PC-9 (cell line): ENCODE data around the gene RNU1-4. TPM values are rescaled to one million over a fixed set of nuclear protein-coding genes. Genes with fewer than 3 reads are reported as not detected.
"Not testable (repeated sequence)": the region's sequence is repeated elsewhere in the genome, so short reads cannot be mapped to it uniquely, and the experiment has no call there.

Source experiments
- BruUV-seq: library from RNA; stranded (reverse); fragments of 400-500 nt; replicated peaks from 2 replicates; lab custom pipeline; 2021; lab: Mats Ljungman, UMichigan
- CTCF ChIA-PET: fragments of 300-600 bp; sonication (Branson Sonifier 250); formaldehyde crosslinking; loops from one replicate; lab custom pipeline; 2022; ENCODE audit warnings: antibody characterized with exemption; lab: Charles Lee
- POLR2A ChIA-PET: fragments of 300-600 bp; sonication (Branson Sonifier 250); formaldehyde crosslinking; loops from one replicate; lab custom pipeline; 2022; ENCODE audit warnings: antibody characterized with exemption; ENCODE audit not compliant: unreplicated experiment; lab: Charles Lee
- DNase-seq, 2 experiments: peaks; one replicate each; pipeline versions ENCODE4 v3.0.0 to v3.0.0-alpha.2; 2015 to 2022; ENCODE audit warnings: mixed read lengths in 1 of 2
- H2AFZ ChIP-seq: fragments of 200-600 bp; sonication (generic); 2 replicates; pipeline ENCODE4 v1.8.1; 2017; ENCODE audit warnings: antibody characterized with exemption
- H3F3A ChIP-seq: fragments of 200-600 bp; sonication (generic); 2 replicates; pipeline ENCODE4 v1.8.1; 2017; ENCODE audit warnings: antibody characterized with exemption, mild to moderate bottlenecking, low read depth; ENCODE audit not compliant: insufficient read depth
- H3K27ac ChIP-seq: fragments of 200-600 bp; sonication (generic); 2 replicates; pipeline ENCODE4 v1.6.1; 2016; ENCODE audit warnings: mixed run types
- H3K27me3 ChIP-seq: fragments of 200-600 bp; sonication (generic); 2 replicates; pipeline ENCODE4 v1.6.1; 2016; ENCODE audit warnings: low read depth, mixed run types; ENCODE audit not compliant: insufficient read depth
- H3K36me3 ChIP-seq: fragments of 200-600 bp; sonication (generic); 2 replicates; pipeline ENCODE4 v1.6.1; 2016; ENCODE audit warnings: low read depth, mixed run types
- H3K4me1 ChIP-seq: fragments of 200-600 bp; sonication (generic); replicated peaks from 2 replicates; pipeline ENCODE4 v1.6.1; 2016; ENCODE audit warnings: mixed run types; ENCODE audit not compliant: insufficient read depth
- H3K4me2 ChIP-seq: fragments of 200-600 bp; sonication (generic); 2 replicates; pipeline ENCODE4 v1.6.1; 2017; ENCODE audit warnings: mixed run types
- H3K4me3 ChIP-seq: fragments of 200-600 bp; sonication (generic); 2 replicates; pipeline ENCODE4 v1.6.1; 2016; ENCODE audit warnings: mixed run types
- H3K79me2 ChIP-seq: fragments of 200-600 bp; sonication (generic); 2 replicates; pipeline ENCODE4 v1.6.1; 2017; ENCODE audit warnings: low read depth, mixed run types
- H3K9me2 ChIP-seq: fragments of 200-600 bp; sonication (generic); 2 replicates; pipeline ENCODE4 v1.8.1; 2017; ENCODE audit warnings: mild to moderate bottlenecking; ENCODE audit not compliant: insufficient read depth
- H3K9me3 ChIP-seq: fragments of 200-600 bp; sonication (generic); 2 replicates; pipeline ENCODE4 v1.8.1; 2016; ENCODE audit warnings: low read depth; ENCODE audit not compliant: insufficient read depth
- H4K20me1 ChIP-seq: fragments of 200-600 bp; sonication (generic); 2 replicates; pipeline ENCODE4 v1.8.1; 2017; ENCODE audit not compliant: insufficient read depth
- intact Hi-C: fragments of 100-400 bp; cut with micrococcal nuclease; formaldehyde crosslinking; loops from one replicate; pipeline ENCODE4 v1.10.0; 2022; ENCODE audit not compliant: unreplicated experiment
- total RNA-seq: library from RNA; stranded (reverse); gene quantifications from 2 replicates; pipeline ENCODE4 v1.2.3, GENCODE V29; 2021

RNU1-4 gene
- total RNA-seq, 1 experiment from 2014 or later = 1,333 TPM

- intact Hi-C loops, H4K20me1 ChIP-seq, H3K9me2 ChIP-seq, H3K27me3 ChIP-seq, H2AFZ ChIP-seq, H3K27ac ChIP-seq, H3K9me3 ChIP-seq, H3K79me2 ChIP-seq, DNase-seq, H3F3A ChIP-seq, H3K4me3 ChIP-seq, POLR2A ChIA-PET, H3K36me3 ChIP-seq, H3K4me2 ChIP-seq, BruUV-seq, CTCF ChIA-PET, H3K4me1 ChIP-seq: not testable (repeated sequence)
These were observed 9.9 kb downstream of the RNU1-4 start for GRCh38 chr1:16749910-16750888.

GRCh38 chr1:16752770-16753169 lies 12.5 kb downstream of the RNU1-4 start:
- CTCF ChIA-PET, BruUV-seq, H3K9me2 ChIP-seq, H3K4me1 ChIP-seq, H3K79me2 ChIP-seq, H3K9me3 ChIP-seq, H3K4me3 ChIP-seq, H3K27me3 ChIP-seq, intact Hi-C loops, H3K27ac ChIP-seq, H3K36me3 ChIP-seq, POLR2A ChIA-PET, H2AFZ ChIP-seq, DNase-seq, H4K20me1 ChIP-seq, H3F3A ChIP-seq, H3K4me2 ChIP-seq: not testable (repeated sequence)

DNA sequence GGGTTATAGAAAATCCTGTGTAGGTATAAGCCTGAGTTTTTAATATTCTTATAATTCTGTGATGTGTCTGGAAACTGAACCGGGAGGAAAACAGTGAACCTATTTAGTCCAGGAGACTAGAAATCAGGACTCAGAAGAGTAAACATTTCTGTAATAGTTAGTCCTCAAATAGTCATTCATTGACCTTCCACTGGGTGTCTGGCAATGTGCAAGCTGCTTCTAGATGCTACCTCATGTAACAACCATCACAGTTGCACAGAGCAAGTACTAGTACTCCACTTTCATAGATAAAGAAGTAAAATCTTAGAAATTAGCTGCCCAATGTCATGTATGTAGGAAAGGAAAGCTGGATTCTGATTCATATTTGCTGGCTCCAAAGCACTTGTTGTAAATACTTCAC lies 15.1 kb downstream of the RNU1-4 start:
- intact Hi-C loops, CTCF ChIA-PET, POLR2A ChIA-PET, H3K27me3 ChIP-seq, H3K79me2 ChIP-seq, H3K4me3 ChIP-seq, H2AFZ ChIP-seq, H3K4me1 ChIP-seq, H3K9me2 ChIP-seq, DNase-seq, H3K27ac ChIP-seq, H3K9me3 ChIP-seq, H3K4me2 ChIP-seq, BruUV-seq, H3F3A ChIP-seq, H4K20me1 ChIP-seq, H3K36me3 ChIP-seq: not testable (repeated sequence)

- H3K4me3 ChIP-seq, H3K4me2 ChIP-seq, DNase-seq, BruUV-seq, intact Hi-C loops, H3K27ac ChIP-seq, H3K36me3 ChIP-seq, H3K9me2 ChIP-seq, H3K9me3 ChIP-seq, CTCF ChIA-PET, H2AFZ ChIP-seq, H4K20me1 ChIP-seq, POLR2A ChIA-PET, H3K4me1 ChIP-seq, H3K27me3 ChIP-seq, H3F3A ChIP-seq, H3K79me2 ChIP-seq: not testable (repeated sequence)
These were observed 15.6 kb downstream of the RNU1-4 start for GRCh38 chr1:16755932-16756331.

DNA sequence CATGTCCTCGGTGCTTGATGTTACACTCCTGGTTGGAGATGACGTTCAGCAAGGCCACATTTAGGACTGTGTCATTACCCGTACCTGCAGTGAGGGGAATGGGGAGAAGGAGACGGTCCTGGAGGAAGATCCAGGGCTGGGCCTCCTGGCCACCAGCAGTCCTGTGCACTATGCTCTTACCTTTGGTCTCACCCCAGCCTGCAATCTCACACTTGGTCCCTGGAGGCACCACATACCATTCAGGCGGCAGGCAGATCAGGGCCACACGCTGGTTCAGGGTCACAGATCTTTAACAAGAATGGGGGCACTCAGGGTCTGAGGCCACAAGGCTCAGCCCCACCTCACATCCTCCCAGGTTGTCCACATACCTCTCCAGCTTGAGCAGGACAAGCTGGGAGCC lies 17.3 kb downstream of the RNU1-4 start:
- H2AFZ ChIP-seq, CTCF ChIA-PET, BruUV-seq, intact Hi-C loops, H3F3A ChIP-seq, H3K9me3 ChIP-seq, H3K79me2 ChIP-seq, H3K36me3 ChIP-seq, POLR2A ChIA-PET, H3K27me3 ChIP-seq, H3K4me3 ChIP-seq, H3K4me1 ChIP-seq, H4K20me1 ChIP-seq, H3K4me2 ChIP-seq, H3K27ac ChIP-seq, H3K9me2 ChIP-seq, DNase-seq: not testable (repeated sequence)

DNA sequence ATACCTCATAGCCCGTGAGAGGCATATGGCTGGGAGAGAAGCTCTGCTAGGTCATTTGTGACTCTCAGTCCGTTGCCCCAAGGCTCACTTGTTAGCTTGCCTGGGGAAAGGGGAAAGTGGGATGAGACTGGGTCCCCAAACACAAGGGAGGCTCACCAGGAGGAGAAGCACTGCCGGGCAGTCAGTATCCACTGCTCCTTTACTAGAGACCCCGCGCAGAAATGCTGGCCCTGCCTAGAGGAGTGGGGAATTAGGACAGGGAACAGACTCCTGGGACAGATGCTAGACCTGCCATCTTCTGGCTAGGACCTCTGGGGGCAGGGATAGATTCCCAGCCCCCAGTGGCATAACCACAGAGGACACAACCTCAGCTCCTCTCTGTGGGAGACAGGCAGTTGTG lies 17.7 kb downstream of the RNU1-4 start:
- H3K9me3 ChIP-seq, H3K4me2 ChIP-seq, H3F3A ChIP-seq, H3K4me3 ChIP-seq, BruUV-seq, H3K27me3 ChIP-seq, H3K27ac ChIP-seq, H4K20me1 ChIP-seq, CTCF ChIA-PET, H3K4me1 ChIP-seq, H3K79me2 ChIP-seq, H3K36me3 ChIP-seq, POLR2A ChIA-PET, H3K9me2 ChIP-seq, intact Hi-C loops, H2AFZ ChIP-seq, DNase-seq: not testable (repeated sequence)

DNA sequence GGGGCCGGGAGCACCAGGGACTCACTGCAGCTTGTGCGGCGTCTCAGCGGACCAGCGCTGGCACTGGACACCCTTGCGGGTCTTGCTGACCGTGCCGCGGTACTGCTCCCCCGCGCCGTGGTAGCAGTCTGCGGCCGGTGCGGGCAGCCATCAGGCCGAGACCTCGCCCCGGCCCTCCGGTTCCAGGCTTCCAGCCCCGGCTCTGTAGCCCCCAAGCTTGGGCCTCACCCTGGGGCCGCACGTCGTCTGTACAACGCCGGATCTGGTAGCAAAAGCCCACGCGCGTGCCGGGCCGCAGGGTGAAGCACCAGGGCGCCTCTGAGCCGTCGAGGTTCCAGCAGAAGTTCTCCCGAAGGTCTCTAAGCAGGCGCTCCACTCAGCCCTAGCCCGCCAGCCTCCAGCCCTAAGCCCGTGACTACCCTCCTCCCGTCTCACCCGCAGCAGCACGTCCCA lies 18.8 kb downstream of the RNU1-4 start:
- H3K79me2 ChIP-seq, DNase-seq, H2AFZ ChIP-seq, H3K36me3 ChIP-seq, H3K27ac ChIP-seq, H3K27me3 ChIP-seq, H3K9me3 ChIP-seq, CTCF ChIA-PET, H3K4me3 ChIP-seq, H3K4me1 ChIP-seq, BruUV-seq, H3K9me2 ChIP-seq, POLR2A ChIA-PET, H4K20me1 ChIP-seq, H3F3A ChIP-seq, intact Hi-C loops, H3K4me2 ChIP-seq: not testable (repeated sequence)
